ENCODE measurements around the gene NDUFB11. TPM values are rescaled to one million over a fixed set of nuclear protein-coding genes. Genes with fewer than 3 reads are reported as not detected.

Gene NDUFB11
- total RNA-seq, 1 experiment from 2014 or later, result 78.9 TPM

GRCh38 chrX:47145395-47146120, 1.1 kb upstream of the NDUFB11 start:
- no peaks in the 10 kb centered on the region for H3K9me3 ChIP-seq (ENCODE audit: control insufficient read depth in 1 of 2, insufficient read depth in 1 of 2, low read depth in 1 of 2, low read length in 2 of 2)
- no peaks in the 10 kb centered on the region for H4K20me1 ChIP-seq (ENCODE audit: insufficient read depth)
- ChIA-PET POLR2A (interaction anchor here (0.6 to 1.5 kb wide), 5 partner anchors 11 to 45 kb away, joined by 4 to 12 read pairs (median 7); no protein-coding TSS in a partner anchor), RAD21 (ENCODE audit: low non-redundant PET in 1 of 2, low total read pairs in 2 of 2, uncharacterized antibody in 2 of 2, unreplicated experiment in 2 of 2) (no interaction called here), CTCF (interaction anchor here (1.2 to 1.9 kb wide), 7 partner anchors 10 to 113 kb away, joined by 3 to 14 read pairs (median 4); no protein-coding TSS in a partner anchor)
- H3K4me3 ChIP-seq (replicated peaks in 1 of 2; ENCODE audit: low read depth in 1 of 2, low read length in 2 of 2), result peak overlapping the region; percentile 65 to 77
- H3K9me2 ChIP-seq (ENCODE audit: insufficient read depth), result no peaks in the 10 kb centered on the region
- H3K79me2 ChIP-seq (ENCODE audit: insufficient read depth, low read length), result peaks cover 64% of the 10 kb centered on the region
- H3K9ac ChIP-seq (ENCODE audit: low read length), result peak overlapping the region; percentile 84
- peak overlapping the region; percentile 79 for H3K27ac ChIP-seq (ENCODE audit: low read depth, low read length)
- H3K27me3 ChIP-seq (ENCODE audit: insufficient read depth, low read length), result no peaks in the 10 kb centered on the region
- peak overlapping the region; percentile 89 for H3K4me2 ChIP-seq (ENCODE audit: low read length)
- intact Hi-C loops (cut with micrococcal nuclease), result no loop called here
- H3K4me1 ChIP-seq (ENCODE audit: control insufficient read depth in 1 of 2, insufficient read depth in 2 of 2, low read length in 2 of 2), result peaks cover 0 to 13% of the 10 kb centered on the region in 2 experiments; a peak in 2 of 4 replicates
- ATAC-seq, result peak; percentile 36
- H2AFZ ChIP-seq (ENCODE audit: low read depth, low read length, poor library complexity, severe bottlenecking), result no peak overlapping the region
- BruUV-seq (replicated peaks), result TSS peak; percentile 55
- TF ChIP-seq ZBTB33 (IDR thresholded peaks at IDR 0.05; ENCODE audit: extremely low read depth, insufficient replicate concordance, low read length) (no peak), ZNF274 (IDR thresholded peaks at IDR 0.05; ENCODE audit: low read depth, low read length) (no peak), JUND (IDR thresholded peaks at IDR 0.05) (no peak), CTCF (IDR thresholded peaks at IDR 0.05 in 2 of 3, conservative IDR thresholded peaks at IDR 0.05 in 1 of 3; ENCODE audit: borderline replicate concordance in 1 of 3, insufficient read depth in 1 of 3, low read depth in 2 of 3, low read length in 2 of 3) (no peak), ATF3 (IDR thresholded peaks at IDR 0.05) (no peak), POLR2AphosphoS5 (IDR thresholded peaks at IDR 0.05; ENCODE audit: low read depth, low read length) (no peak), RAD21 (IDR thresholded peaks at IDR 0.05; ENCODE audit: low read depth) (no peak), SP1 (IDR thresholded peaks at IDR 0.05; ENCODE audit: low read depth) (no peak), ELF1 (IDR thresholded peaks at IDR 0.05; ENCODE audit: borderline replicate concordance, low read depth) (no peak), POLR2A (IDR thresholded peaks at IDR 0.05; ENCODE audit: borderline replicate concordance, extremely low read depth, insufficient read depth, insufficient read length) (no peak), EZH2 (IDR thresholded peaks at IDR 0.05) (no peak), ZFX (IDR thresholded peaks at IDR 0.05) (no peak), CEBPB (IDR thresholded peaks at IDR 0.05; ENCODE audit: low read depth) (no peak), SIN3A (IDR thresholded peaks at IDR 0.05; ENCODE audit: low read depth) (no peak)
- DNase-seq (ENCODE audit: low read depth, low spot score), result no peak
- H3K36me3 ChIP-seq (ENCODE audit: control insufficient read depth in 1 of 2, insufficient read depth in 2 of 2, low read length in 2 of 2), result no peaks in the 10 kb centered on the region; a peak in 1 of 4 replicates
